T follicular helper cell (primary cell): Measurements from ENCODE around the gene SLC25A2.
A peak's percentile ranks its signal among the peaks of the same experiment; 100 is the strongest.
"Not testable (repeated sequence)": the region's sequence is repeated elsewhere in the genome, so short reads cannot be mapped to it uniquely, and the experiment has no call there.

ENCODE experiments used
- DNase-seq: peaks from one replicate; pipeline ENCODE4 v3.0.0-alpha.2; 2020; ENCODE audit warnings: low read depth
- total RNA-seq, 2 experiments: gene quantifications; one replicate each; lab custom pipeline; 2026; lab: John Stamatoyannopoulos, UW

Gene SLC25A2
- 0.13 to 0.48 reads per million in 2 experiments for total RNA-seq

GRCh38 chr5:141303756-141304155 lies at the start of gene SLC25A2:
Gene SLC25A2 (minus strand): TSS chr5:141304049. CDS start chr5:141303865, 184 bp downstream.
- DNase-seq, result no peak

GRCh38 chr5:141351591-141351990 lies 47.7 kb upstream of the SLC25A2 start:
- DNase-seq, result no peak

GRCh38 chr5:141349917-141350619 lies 46.2 kb upstream of the SLC25A2 start, which contains the start of gene PCDHGB1:
Gene PCDHGB1 (plus strand): TSS chr5:141350099. CDS start chr5:141350261, 162 bp downstream.
- DNase-seq, result no peak

- not testable (repeated sequence) for DNase-seq
Observed at GRCh38 chr5:141346017-141346416, 42.2 kb upstream of the SLC25A2 start.

GRCh38 chr5:141345327-141345726 lies 41.5 kb upstream of the SLC25A2 start:
- no peak for DNase-seq

GRCh38 chr5:141343953-141344463 lies 40.2 kb upstream of the SLC25A2 start:
- DNase-seq, result no peak

GRCh38 chr5:141343242-141343952 lies 39.5 kb upstream of the SLC25A2 start, which contains the start of gene PCDHGA3:
Gene PCDHGA3 (plus strand): TSS chr5:141343829. CDS start chr5:141344034, 205 bp downstream.
- no peak for DNase-seq

- no peak for DNase-seq
Observed at GRCh38 chr5:141342773-141343172, 38.9 kb upstream of the SLC25A2 start.

GRCh38 chr5:141340781-141341354 lies 37.0 kb upstream of the SLC25A2 start:
- DNase-seq, result not testable (repeated sequence)

- DNase-seq, result no peak
Observed at GRCh38 chr5:141338538-141339306, 34.9 kb upstream of the SLC25A2 start, which contains the start of gene PCDHGA2. Gene PCDHGA2 (plus strand): TSS chr5:141338760.

GRCh38 chr5:141332571-141332970 lies 28.7 kb upstream of the SLC25A2 start:
- not testable (repeated sequence) for DNase-seq

GRCh38 chr5:141330299-141331080 lies 26.6 kb upstream of the SLC25A2 start, which contains the start of gene PCDHGA1:
Gene PCDHGA1 (plus strand): TSS chr5:141330514.
- DNase-seq, result no peak

- no peak for DNase-seq
Observed at GRCh38 chr5:141328231-141328630, 24.4 kb upstream of the SLC25A2 start.

GRCh38 chr5:141326088-141326854 lies 22.4 kb upstream of the SLC25A2 start:
- peak; percentile 50 for DNase-seq

- DNase-seq, result no peak
Observed at GRCh38 chr5:141322261-141322660, 18.4 kb upstream of the SLC25A2 start.

- DNase-seq, result peak; percentile 86
Observed at GRCh38 chr5:141320225-141321169, 16.6 kb upstream of the SLC25A2 start, which contains the start of gene TAF7. Gene TAF7 (minus strand): TSS chr5:141320784. CDS start chr5:141320044, 740 bp downstream.

GRCh38 chr5:141319699-141320098 lies 15.8 kb upstream of the SLC25A2 start:
- no peak for DNase-seq

- no peak for DNase-seq
Observed at GRCh38 chr5:141319202-141319601, 15.4 kb upstream of the SLC25A2 start.
